GM18907 (cell line): ENCODE results near the gene SNRPB2.

Source experiments
- ATAC-seq: cut with Tn5 transposase; IDR thresholded peaks from one replicate; pipeline ENCODE4 v1.9.1; 2021; ENCODE audit warnings: mild to moderate bottlenecking, moderate library complexity; ENCODE audit not compliant: unreplicated experiment

Gene SNRPB2

GRCh38 chr20:16785226-16785625, 55.4 kb downstream of the SNRPB2 start:
- ATAC-seq, result no peak
